HepG2 (cell line): Measurements from ENCODE around the gene LOXL3. TPM values are rescaled to one million over a fixed set of nuclear protein-coding genes. Genes with fewer than 3 reads are reported as not detected.

Experiments used
- ATAD3A ChIP-seq: sonication (generic); formaldehyde crosslinking; IDR thresholded peaks from 2 replicates; pipeline ENCODE4 v1.4.0; 2020; ENCODE audit warnings: missing genetic modification reagents
- HNF4A ChIP-seq: sonication (generic); formaldehyde crosslinking; IDR thresholded peaks from 2 replicates; pipeline ENCODE4 v1.4.0; 2020; ENCODE audit warnings: missing genetic modification reagents
- NCOR1 ChIP-seq: fragments of 200-600 bp; sonication (generic); IDR thresholded peaks from 2 replicates; pipeline ENCODE4 v1.7.0; 2017; ENCODE audit warnings: antibody characterized with exemption, low read length, borderline replicate concordance
- POLR2A ChIP-seq, 2 experiments: IDR thresholded peaks; 2 replicates each; pipeline ENCODE4 v1.6.1; 2011; ENCODE audit warnings: low read depth in 2 of 2, low read length in 2 of 2, mild to moderate bottlenecking in 1 of 2, moderate library complexity in 1 of 2; ENCODE audit not compliant: insufficient read depth in 1 of 2
- PRMT3 ChIP-seq: sonication (generic); formaldehyde crosslinking; IDR thresholded peaks from 2 replicates; pipeline ENCODE4 v1.8.1; 2022; ENCODE audit warnings: low read depth, mild to moderate bottlenecking, moderate library complexity, missing genetic modification reagents, borderline replicate concordance
- REPIN1 ChIP-seq: sonication (generic); formaldehyde crosslinking; IDR thresholded peaks from 2 replicates; pipeline ENCODE4 v1.8.0; 2022; ENCODE audit warnings: missing genetic modification reagents, low read depth, mild to moderate bottlenecking, borderline replicate concordance
- SALL2 ChIP-seq: sonication (generic); formaldehyde crosslinking; IDR thresholded peaks from 2 replicates; pipeline ENCODE4 v1.8.1; 2023; ENCODE audit warnings: mild to moderate bottlenecking, missing genetic modification reagents, inconsistent platforms
- SIN3B ChIP-seq: fragments of 150-350 bp; IDR thresholded peaks from 2 replicates; pipeline ENCODE4 v1.6.1; 2014; ENCODE audit warnings: low read length
- SP4 ChIP-seq: sonication (generic); formaldehyde crosslinking; IDR thresholded peaks from 2 replicates; pipeline ENCODE4 v1.8.1; 2023; ENCODE audit warnings: mild to moderate bottlenecking, missing genetic modification reagents
- TOPORS ChIP-seq: sonication (generic); formaldehyde crosslinking; IDR thresholded peaks from 2 replicates; pipeline ENCODE4 v1.8.0; 2023; ENCODE audit warnings: mild to moderate bottlenecking, missing genetic modification reagents
- ZBTB38 ChIP-seq: sonication (generic); formaldehyde crosslinking; IDR thresholded peaks from 2 replicates; pipeline ENCODE4 v1.5.1; 2020; ENCODE audit warnings: mild to moderate bottlenecking, missing genetic modification reagents
- ZNF256 ChIP-seq: sonication (generic); formaldehyde crosslinking; conservative IDR thresholded peaks from 2 replicates; pipeline ENCODE4 v1.4.0; 2020; ENCODE audit warnings: missing genetic modification reagents
- ZNF552 ChIP-seq: sonication (generic); formaldehyde crosslinking; IDR thresholded peaks from 2 replicates; pipeline ENCODE4 v1.9.0; 2022; ENCODE audit warnings: missing genetic modification reagents, mild to moderate bottlenecking, borderline replicate concordance
- ZNF616 ChIP-seq: sonication (generic); formaldehyde crosslinking; IDR thresholded peaks from 2 replicates; pipeline ENCODE4 v1.5.0; 2020; ENCODE audit warnings: low read depth, mild to moderate bottlenecking, missing genetic modification reagents
- polyA plus RNA-seq, 8 experiments: library from polyadenylated mRNA; depleted of rRNA in 3 of 8; stranded (reverse) in 7 of 8; unstranded in 1 of 8; fragments of >200 nt; fragmentation: Illumina TruSeq in 4 of 8; extraction: Trizol in 4 of 8; gene quantifications; 2 replicates each; pipeline versions ENCODE4 v1.2.1 to v1.2.3, GENCODE V29; 2011 to 2016; ENCODE audit warnings: low read depth in 4 of 8, missing spikeins in 1 of 8, mixed read lengths in 1 of 8; ENCODE audit not compliant: insufficient read depth in 1 of 8
- total RNA-seq, 5 experiments: library from RNA; depleted of rRNA; stranded (reverse); fragments of >200 nt; fragmentation: Illumina TruSeq; extraction: Trizol; gene quantifications; 2 replicates each; pipeline ENCODE4 v1.2.3, GENCODE V29; 2016; ENCODE audit warnings: low read depth in 1 of 5
- TF ChIP-seq, protein P1 (sequence below): sonication (generic); formaldehyde crosslinking; conservative IDR thresholded peaks from 2 replicates; pipeline ENCODE4 v1.4.0; 2020; ENCODE audit warnings: missing genetic modification reagents
- TF ChIP-seq, protein P2 (sequence below): sonication (generic); formaldehyde crosslinking; IDR thresholded peaks from 2 replicates; pipeline ENCODE4 v1.8.0; 2022; ENCODE audit warnings: missing genetic modification reagents, mild to moderate bottlenecking, inconsistent platforms, borderline replicate concordance
- TF ChIP-seq, protein P3 (sequence below): sonication (generic); formaldehyde crosslinking; IDR thresholded peaks from 2 replicates; pipeline ENCODE4 v1.4.0; 2020; ENCODE audit warnings: missing genetic modification reagents
- TF ChIP-seq, protein P4 (sequence below): sonication (generic); formaldehyde crosslinking; IDR thresholded peaks from 2 replicates; pipeline ENCODE4 v1.4.0; 2020; ENCODE audit warnings: low read depth, missing genetic modification reagents

The LOXL3 gene
- total and polyA plus RNA-seq, 2 of the 13 experiments (the other 11 are each of a cell fraction or from before 2014, with no cell fraction given), result 0.55 to 6.5 TPM

DNA sequence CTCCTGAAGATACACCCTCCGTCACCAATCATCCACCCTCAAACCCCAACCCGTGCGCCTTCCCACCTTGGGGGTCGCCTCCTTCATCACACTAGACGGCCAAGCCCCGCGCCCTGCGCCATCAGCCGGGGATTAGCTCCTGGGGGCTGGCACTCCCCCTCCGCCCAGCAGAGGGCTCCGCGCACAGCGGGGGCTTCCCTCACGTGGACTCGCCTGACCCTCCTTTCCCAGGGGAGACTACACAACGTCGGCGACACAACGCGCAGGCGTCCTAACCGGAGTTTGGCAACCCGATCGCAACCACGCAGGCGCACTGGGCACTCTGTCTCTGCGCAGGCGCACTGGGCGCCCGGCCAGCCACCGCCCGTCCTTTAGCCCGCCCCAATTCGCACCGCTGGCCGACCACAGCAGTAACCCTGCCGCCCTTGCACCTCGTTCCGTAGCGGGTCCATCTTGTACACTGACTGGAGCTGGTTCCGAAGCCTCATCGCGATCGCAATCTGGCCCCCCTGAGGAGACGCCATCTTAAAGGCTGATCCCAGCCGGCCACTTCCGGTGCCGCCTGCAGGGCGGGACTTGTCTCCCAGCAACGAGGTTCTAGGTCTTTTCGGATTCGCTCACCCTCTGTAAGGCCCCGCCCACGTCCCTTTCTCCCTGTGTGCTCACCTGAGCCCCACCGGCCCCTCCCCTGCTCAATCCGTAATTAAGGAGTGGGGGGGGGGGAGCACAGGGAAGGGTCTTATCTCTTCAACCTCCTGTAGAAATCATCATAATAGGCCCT lies 46.4 kb downstream of the LOXL3 start, which contains the start of gene PCGF1 (continued):
- TF ChIP-seq, protein P1, sequence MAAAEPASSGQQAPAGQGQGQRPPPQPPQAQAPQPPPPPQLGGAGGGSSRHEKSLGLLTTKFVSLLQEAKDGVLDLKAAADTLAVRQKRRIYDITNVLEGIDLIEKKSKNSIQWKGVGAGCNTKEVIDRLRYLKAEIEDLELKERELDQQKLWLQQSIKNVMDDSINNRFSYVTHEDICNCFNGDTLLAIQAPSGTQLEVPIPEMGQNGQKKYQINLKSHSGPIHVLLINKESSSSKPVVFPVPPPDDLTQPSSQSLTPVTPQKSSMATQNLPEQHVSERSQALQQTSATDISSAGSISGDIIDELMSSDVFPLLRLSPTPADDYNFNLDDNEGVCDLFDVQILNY (CRISPR knock-in tag), result 0 out of 2 replicates have a peak, but pooled peaks have one; percentile 21
- TF ChIP-seq PRMT3 (CRISPR knock-in tag) (no peak), ZBTB38 (peak; percentile 89), TOPORS (CRISPR knock-in tag) (no peak), ATAD3A (CRISPR knock-in tag) (0 out of 2 replicates have a peak, but pooled peaks have one; percentile 74), SIN3B (peak; percentile 60), ZNF552 (peak; percentile 87; the same call in 1 of the 2 replicates), ZNF616 (CRISPR knock-in tag) (0 out of 2 replicates have a peak, but pooled peaks have one; percentile 79), NCOR1 (no peak; the same call in 1 of the 2 replicates), SALL2 (CRISPR knock-in tag) (peak; percentile 98), POLR2A (IDR thresholded peaks at IDR 0.05; ENCODE audit: insufficient read depth in 1 of 2, low read depth in 2 of 2, low read length in 2 of 2) (peak in 1 of 2 experiments; percentile 73; a peak in 2 of 4 replicates), SP4 (CRISPR knock-in tag) (peak; percentile 89), REPIN1 (CRISPR knock-in tag) (peak; percentile 84), ZNF256 (CRISPR knock-in tag) (0 out of 2 replicates have a peak, but pooled peaks have one; percentile 70), HNF4A (CRISPR knock-in tag) (peak; percentile 50)
- TF ChIP-seq, protein P2, sequence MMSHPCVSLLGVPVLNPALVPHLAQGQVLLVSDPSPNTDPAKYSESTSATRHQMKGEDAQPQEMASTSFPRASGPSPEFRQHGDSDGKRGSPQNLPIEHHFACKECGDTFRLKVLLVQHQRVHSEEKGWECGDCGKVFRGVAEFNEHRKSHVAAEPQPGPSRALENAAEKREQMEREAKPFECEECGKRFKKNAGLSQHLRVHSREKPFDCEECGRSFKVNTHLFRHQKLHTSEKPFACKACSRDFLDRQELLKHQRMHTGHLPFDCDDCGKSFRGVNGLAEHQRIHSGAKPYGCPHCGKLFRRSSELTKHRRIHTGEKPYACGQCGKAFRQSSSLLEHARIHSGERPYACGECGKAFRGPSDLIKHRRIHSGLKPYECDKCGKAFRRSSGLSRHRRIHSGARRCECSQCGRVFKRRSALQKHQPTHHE (CRISPR knock-in tag), result peak; percentile 81
- TF ChIP-seq, protein P3, sequence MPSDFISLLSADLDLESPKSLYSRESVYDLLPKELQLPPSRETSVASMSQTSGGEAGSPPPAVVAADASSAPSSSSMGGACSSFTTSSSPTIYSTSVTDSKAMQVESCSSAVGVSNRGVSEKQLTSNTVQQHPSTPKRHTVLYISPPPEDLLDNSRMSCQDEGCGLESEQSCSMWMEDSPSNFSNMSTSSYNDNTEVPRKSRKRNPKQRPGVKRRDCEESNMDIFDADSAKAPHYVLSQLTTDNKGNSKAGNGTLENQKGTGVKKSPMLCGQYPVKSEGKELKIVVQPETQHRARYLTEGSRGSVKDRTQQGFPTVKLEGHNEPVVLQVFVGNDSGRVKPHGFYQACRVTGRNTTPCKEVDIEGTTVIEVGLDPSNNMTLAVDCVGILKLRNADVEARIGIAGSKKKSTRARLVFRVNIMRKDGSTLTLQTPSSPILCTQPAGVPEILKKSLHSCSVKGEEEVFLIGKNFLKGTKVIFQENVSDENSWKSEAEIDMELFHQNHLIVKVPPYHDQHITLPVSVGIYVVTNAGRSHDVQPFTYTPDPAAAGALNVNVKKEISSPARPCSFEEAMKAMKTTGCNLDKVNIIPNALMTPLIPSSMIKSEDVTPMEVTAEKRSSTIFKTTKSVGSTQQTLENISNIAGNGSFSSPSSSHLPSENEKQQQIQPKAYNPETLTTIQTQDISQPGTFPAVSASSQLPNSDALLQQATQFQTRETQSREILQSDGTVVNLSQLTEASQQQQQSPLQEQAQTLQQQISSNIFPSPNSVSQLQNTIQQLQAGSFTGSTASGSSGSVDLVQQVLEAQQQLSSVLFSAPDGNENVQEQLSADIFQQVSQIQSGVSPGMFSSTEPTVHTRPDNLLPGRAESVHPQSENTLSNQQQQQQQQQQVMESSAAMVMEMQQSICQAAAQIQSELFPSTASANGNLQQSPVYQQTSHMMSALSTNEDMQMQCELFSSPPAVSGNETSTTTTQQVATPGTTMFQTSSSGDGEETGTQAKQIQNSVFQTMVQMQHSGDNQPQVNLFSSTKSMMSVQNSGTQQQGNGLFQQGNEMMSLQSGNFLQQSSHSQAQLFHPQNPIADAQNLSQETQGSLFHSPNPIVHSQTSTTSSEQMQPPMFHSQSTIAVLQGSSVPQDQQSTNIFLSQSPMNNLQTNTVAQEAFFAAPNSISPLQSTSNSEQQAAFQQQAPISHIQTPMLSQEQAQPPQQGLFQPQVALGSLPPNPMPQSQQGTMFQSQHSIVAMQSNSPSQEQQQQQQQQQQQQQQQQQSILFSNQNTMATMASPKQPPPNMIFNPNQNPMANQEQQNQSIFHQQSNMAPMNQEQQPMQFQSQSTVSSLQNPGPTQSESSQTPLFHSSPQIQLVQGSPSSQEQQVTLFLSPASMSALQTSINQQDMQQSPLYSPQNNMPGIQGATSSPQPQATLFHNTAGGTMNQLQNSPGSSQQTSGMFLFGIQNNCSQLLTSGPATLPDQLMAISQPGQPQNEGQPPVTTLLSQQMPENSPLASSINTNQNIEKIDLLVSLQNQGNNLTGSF, result peak; percentile 93; the same call in 1 of the 2 replicates
- TF ChIP-seq, protein P4, sequence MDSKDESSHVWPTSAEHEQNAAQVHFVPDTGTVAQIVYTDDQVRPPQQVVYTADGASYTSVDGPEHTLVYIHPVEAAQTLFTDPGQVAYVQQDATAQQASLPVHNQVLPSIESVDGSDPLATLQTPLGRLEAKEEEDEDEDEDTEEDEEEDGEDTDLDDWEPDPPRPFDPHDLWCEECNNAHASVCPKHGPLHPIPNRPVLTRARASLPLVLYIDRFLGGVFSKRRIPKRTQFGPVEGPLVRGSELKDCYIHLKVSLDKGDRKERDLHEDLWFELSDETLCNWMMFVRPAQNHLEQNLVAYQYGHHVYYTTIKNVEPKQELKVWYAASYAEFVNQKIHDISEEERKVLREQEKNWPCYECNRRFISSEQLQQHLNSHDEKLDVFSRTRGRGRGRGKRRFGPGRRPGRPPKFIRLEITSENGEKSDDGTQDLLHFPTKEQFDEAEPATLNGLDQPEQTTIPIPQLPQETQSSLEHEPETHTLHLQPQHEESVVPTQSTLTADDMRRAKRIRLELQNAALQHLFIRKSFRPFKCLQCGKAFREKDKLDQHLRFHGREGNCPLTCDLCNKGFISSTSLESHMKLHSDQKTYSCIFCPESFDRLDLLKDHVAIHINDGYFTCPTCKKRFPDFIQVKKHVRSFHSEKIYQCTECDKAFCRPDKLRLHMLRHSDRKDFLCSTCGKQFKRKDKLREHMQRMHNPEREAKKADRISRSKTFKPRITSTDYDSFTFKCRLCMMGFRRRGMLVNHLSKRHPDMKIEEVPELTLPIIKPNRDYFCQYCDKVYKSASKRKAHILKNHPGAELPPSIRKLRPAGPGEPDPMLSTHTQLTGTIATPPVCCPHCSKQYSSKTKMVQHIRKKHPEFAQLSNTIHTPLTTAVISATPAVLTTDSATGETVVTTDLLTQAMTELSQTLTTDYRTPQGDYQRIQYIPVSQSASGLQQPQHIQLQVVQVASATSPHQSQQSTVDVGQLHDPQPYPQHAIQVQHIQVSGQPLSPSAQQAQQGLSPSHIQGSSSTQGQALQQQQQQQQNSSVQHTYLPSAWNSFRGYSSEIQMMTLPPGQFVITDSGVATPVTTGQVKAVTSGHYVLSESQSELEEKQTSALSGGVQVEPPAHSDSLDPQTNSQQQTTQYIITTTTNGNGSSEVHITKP, result peak; percentile 89
